GM12873 (cell line): ENCODE data around the gene BLACAT1.

ENCODE experiments used
- TF ChIP-seq, protein P1 (sequence below): IDR thresholded peaks from 2 replicates; pipeline ENCODE4 v1.5.1; 2012; ENCODE audit warnings: low read depth, mild to moderate bottlenecking, moderate library complexity, low read length, control low read depth; ENCODE audit not compliant: insufficient read depth; ENCODE audit errors: missing control alignments

The BLACAT1 gene

DNA sequence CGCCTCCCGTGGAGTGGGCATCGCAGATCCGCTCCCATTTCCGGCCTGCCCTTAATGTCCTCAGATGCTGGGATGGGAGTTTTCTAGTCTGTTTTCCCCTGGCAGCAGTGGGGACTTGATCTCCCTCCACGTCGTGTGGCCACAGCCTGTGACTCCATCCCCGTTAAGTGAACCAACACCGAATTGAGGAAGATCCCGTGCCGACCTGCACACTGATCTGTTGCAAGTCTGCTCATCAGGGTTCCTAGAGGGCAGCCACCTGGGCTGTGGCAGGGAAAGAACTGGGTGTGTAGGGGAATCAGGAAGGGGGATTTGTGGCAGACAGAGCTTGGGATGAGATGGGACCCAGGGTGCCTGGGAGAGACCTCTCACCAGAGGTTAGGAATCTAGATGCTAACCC is 25.4 kb upstream of the BLACAT1 start:
- TF ChIP-seq, protein P1, sequence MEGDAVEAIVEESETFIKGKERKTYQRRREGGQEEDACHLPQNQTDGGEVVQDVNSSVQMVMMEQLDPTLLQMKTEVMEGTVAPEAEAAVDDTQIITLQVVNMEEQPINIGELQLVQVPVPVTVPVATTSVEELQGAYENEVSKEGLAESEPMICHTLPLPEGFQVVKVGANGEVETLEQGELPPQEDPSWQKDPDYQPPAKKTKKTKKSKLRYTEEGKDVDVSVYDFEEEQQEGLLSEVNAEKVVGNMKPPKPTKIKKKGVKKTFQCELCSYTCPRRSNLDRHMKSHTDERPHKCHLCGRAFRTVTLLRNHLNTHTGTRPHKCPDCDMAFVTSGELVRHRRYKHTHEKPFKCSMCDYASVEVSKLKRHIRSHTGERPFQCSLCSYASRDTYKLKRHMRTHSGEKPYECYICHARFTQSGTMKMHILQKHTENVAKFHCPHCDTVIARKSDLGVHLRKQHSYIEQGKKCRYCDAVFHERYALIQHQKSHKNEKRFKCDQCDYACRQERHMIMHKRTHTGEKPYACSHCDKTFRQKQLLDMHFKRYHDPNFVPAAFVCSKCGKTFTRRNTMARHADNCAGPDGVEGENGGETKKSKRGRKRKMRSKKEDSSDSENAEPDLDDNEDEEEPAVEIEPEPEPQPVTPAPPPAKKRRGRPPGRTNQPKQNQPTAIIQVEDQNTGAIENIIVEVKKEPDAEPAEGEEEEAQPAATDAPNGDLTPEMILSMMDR, result no peak

DNA sequence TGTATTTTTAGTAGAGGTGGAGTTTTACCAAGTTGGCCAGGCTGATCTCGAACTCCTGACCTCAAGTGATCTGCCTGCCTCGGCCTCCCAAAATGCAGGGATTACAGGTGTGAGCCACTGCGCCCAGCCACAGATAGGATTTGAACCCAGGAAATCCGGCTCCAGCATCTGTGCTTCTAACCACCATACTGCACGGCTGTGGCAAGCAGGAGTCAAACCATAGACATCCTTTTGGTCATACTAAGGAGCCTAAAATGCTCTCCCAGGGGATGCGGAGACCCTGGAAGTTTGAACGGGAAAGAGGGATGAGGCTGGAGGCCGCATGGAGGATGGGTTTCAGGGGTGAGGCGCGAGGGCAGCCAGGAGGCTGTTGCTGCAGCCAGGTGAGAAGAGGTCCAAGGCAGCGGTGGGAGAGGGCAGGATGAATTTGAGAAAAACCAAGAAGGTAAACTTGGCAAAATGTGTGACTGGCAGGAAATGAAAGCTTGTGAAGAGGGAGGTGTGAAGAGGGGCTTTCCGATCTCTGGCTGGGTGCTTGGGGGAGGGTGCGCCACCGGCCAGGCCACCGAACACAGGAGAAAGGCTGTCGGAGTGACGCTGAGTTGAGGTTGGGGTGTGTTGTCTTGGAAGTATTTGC is 24.6 kb upstream of the BLACAT1 start:
- TF ChIP-seq, protein P1, result no peak

DNA sequence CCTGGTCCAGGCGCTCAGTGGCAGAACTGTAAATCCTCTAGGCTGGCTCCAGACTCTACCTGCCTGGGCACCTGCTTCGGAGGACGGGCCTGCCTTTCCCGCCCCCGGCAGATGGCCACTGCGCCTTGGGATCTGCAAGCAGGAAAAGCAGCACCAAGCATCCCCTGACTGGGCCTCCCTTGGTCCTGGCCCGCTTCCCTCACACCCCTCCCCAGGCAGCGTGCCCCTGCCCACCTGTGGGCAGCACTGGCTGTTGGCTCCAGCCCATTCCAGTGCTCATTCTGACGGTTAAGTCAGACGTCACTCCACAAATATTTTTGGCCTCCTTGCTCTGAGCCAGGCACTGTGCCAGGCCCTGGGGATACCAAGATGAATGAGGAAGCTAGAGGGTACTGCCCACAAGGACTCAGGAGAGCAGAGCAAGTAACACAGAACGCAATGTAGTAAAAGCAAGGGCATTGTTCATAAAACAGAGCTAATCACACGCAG is 22.0 kb upstream of the BLACAT1 start:
- TF ChIP-seq, protein P1, result no peak

DNA sequence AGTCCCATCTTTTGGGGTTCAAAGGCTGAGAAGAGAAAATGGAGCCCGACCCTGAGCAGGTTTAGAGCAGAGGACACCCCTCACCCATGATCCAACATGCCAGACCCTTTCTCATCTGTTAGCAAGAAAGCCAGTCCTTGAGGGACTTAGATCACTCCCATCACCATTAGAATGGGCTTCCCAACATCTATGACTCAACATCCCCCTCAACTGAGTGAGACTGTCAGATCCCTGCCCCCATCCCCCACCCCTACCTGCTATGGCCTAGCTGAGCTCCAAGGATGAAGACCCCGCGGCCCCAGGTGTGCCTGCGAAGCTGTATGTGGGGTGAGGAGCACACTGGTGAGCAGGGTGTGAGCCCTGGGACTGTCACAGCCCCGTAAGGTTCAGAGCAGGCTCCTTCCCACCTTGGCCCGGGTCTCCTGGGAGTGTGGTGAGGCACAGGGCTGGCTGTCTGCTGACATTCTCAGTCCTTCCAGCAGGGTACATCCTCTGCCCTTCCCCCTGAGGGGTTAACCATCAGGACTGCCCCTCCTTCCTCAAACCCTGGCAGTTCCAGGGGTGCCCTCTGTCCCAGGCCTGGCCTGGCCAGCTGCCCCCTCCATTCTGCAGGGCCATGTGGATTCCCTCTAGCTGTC is 21.4 kb upstream of the BLACAT1 start:
- TF ChIP-seq, protein P1, result no peak

DNA sequence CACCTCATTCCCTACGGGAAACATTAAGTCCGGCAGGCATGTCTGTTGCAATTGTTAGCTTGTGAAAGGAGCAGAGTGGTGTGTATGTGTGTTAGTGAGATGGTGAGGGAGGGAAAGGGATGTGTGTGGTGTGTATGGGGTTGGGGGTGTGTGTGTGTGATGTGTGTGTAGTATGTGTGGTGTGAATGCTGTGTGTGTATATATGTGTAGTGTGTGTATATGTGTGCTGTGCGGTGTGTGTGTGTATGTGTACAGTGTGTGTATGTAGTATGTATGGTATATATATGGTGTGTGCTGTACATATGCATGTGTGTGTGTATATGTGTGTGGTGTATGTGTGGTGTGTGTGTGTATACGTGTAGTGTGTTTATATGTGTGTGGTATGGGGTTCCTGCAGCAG is 20.8 kb upstream of the BLACAT1 start:
- TF ChIP-seq, protein P1, result no peak

DNA sequence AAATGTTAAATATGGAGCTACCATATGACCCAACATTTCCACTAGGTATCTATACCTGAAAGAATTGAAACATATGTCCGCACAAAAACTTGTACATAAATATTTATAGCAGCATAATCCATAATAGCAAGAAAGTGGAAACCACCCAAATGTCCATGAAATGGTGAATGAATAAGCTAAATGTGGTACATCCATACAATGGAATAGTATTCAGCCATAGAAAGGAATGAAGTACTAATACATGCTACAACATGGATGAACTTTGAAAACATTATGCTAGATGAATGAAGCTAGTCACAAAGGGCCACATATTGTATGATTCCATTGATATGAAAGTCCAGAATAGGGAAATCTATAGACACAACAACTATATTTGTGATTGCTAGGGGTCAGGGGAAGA is 20.0 kb upstream of the BLACAT1 start:
- TF ChIP-seq, protein P1, result no peak

DNA sequence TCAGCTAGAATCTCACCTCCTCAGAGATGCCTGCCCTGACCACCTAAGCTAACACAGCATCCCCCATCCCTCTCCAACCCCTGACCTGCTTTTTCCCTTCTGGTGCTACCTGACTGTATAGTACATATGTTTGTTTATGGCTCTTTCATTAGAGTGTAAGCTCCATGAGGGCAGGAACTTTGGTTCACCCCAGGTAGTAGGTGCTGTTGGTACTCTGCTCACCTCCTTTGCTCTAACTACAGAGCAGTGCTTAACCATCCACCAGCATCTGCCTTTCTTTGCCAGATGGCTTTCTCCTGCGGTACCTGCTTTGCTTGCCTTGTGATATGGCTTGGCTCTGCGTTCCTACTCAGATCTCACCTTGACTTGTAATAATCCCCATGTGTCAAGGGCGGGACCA is 18.7 kb upstream of the BLACAT1 start:
- TF ChIP-seq, protein P1, result no peak
